NCI-H1105 treated with DMSO at 0.1 percent for 48 hours (cell line): ENCODE measurements around the gene MRFAP1L1.
"Not testable (repeated sequence)": the region's sequence is repeated elsewhere in the genome, so short reads cannot be mapped to it uniquely, and the experiment has no call there.

Experiments
- DNase-seq: peaks from one replicate; lab custom pipeline; 2025; lab: John Stamatoyannopoulos, UW

MRFAP1L1 gene

GRCh38 chr4:6688879-6689505 is 20.7 kb downstream of the MRFAP1L1 start:
- no peak for DNase-seq

GRCh38 chr4:6687947-6688878 is 21.5 kb downstream of the MRFAP1L1 start:
- no peak for DNase-seq

DNA sequence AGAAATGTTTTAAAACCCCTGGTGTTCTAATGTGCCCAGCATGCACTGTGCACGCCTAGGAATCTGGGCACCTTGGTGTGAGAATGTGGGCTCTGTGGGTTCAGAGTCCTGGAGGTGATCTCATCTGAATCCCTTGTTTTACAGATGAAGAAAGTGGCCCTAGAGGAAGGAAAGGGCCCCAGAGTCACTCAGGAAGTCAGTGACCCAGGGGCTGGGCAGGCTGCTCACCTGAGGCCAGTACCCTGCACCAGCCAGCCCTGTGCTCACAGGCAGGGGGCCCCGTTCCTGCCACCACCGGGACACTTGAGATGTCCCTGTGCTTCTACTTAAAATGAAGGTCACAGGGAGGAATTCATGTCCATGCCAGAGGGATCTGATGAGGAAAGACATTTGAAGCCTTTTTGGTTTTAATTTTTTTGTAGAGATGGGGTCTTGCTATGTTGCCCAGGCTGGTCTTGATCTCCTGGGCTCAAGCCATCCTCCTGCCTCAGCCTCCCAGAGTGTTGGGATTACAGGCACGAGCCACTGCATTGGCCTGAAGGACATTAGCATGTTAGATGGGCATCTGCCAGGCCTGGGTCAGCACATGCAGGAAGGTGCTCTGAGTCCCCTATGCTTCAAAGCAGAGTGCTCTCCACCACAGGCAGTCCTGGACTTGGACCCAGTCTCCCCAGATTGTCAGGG is 23.4 kb downstream of the MRFAP1L1 start:
- no peak for DNase-seq

DNA sequence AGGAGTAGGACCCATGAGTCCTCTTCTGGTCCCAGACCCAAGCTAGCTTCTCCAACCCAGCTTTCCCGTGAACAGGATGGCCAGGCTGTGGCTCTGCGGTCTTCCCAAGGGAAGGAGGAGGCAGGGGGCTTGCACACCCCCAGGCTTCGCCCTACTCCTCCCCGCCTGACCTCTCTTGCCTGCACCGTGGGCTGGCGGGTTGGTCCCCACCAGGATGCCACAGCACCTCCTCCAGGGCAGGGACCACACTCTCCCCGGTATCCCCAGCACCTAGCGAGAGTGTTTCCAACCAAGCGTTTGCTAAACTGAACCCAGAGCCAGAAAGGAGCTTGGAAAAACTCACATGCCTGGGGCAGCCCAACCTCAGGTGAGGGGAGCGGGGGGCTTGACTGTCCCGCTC is 25.0 kb downstream of the MRFAP1L1 start:
- DNase-seq = no peak

- no peak for DNase-seq
These were observed 26.6 kb downstream of the MRFAP1L1 start for GRCh38 chr4:6682862-6683590.

GRCh38 chr4:6681191-6681590 is 28.5 kb downstream of the MRFAP1L1 start:
- no peak for DNase-seq

DNA sequence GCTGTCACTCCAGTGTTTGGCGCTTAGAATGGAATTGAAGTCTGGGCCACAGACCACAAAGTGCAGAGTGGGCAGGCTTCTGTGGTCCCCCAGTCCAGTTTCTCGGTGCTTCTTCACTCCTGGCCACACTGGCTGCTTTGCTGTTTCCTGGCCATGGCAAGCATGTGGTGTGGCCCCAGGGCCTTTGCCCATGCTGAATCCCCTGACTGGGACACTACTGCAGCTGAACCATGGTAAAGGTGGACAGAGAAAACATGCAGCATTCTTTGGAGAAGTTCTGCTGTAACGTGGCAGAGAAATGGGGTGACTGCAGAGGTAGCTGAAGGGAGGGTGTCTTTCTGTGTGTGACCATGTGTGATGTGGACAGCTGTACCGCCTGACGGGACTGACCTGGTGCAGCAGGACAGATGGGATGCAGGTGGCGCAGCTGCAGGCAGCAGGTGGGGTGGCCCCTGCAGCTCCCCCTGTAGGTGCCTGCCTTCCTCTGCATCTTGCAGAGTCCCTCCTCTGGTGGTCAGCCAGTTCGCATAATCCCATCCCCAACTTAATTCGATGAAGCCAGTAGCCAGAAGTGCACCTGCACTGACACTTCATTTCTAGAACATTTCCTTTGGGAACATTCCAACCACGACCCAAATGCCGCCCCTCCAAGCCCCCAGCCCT is 29.2 kb downstream of the MRFAP1L1 start:
- DNase-seq = no peak

- no peak for DNase-seq
These were observed 32.7 kb downstream of the MRFAP1L1 start for GRCh38 chr4:6676722-6677558.

GRCh38 chr4:6674500-6675149 is 35.0 kb downstream of the MRFAP1L1 start:
- DNase-seq = peak; percentile 48

DNA sequence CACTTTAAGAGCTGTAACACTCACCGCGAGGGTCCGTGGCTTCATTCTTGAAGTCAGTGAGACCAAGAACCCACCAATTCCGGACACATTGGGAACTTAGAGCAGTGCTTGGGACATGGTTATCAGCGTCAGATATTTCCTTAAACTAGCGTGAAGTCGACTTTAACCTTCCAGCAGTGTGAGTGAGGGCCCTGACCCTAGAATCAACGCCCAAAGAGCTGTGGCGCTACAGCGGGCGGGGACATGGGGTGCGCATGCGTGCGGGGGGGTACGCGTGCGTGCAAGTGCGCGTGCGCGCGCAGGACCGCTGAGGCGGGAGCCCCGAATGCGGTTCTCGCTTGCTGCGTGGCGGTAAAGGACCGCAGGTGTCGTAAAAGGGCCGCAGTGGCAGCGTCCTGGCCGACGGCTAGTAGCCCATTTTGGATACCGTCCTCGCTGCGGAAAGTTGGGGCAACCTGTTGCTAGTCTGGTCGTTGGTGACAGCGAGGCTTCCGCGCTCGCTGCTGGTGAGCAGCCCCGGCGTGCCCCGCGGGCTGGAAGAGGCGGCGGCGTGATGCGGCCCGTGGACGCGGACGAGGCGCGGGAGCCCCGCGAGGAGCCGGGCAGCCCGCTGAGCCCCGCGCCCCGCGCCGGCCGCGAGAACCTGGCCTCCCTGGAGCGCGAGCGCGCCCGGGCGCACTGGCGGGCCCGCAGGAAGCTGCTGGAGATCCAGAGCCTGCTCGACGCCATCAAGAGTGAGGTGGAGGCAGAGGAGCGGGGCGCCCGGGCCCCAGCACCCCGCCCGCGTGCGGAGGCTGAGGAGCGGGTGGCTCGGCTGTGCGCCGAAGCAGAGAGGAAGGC is 35.8 kb downstream of the MRFAP1L1 start:
- DNase-seq = peak; percentile 81

- peak; percentile 21 for DNase-seq
These were observed 36.4 kb downstream of the MRFAP1L1 start for GRCh38 chr4:6673191-6673659.

GRCh38 chr4:6672541-6673190 is 37.0 kb downstream of the MRFAP1L1 start:
- DNase-seq = not testable (repeated sequence)

DNA sequence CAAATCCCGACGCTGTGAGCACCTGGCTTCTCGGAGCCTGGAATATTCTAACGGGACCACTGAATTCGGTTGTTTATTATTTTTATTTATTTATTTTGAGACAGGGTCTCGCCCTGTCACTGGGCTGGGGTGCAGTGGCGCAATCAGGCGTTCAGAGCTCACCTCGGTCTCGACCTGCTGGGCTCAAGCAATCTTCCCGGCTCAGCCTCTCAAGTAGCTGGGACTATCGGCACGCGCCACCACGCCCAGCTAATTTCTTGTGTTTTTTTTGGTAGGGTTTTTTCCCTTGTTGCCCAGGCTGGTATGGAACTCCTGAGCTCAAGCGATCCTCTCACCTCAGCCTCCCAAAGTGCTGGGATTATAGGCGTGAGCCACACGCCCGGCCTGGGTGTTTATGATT is 37.5 kb downstream of the MRFAP1L1 start:
- DNase-seq = no peak

GRCh38 chr4:6671648-6672047 is 38.0 kb downstream of the MRFAP1L1 start:
- DNase-seq = no peak

DNA sequence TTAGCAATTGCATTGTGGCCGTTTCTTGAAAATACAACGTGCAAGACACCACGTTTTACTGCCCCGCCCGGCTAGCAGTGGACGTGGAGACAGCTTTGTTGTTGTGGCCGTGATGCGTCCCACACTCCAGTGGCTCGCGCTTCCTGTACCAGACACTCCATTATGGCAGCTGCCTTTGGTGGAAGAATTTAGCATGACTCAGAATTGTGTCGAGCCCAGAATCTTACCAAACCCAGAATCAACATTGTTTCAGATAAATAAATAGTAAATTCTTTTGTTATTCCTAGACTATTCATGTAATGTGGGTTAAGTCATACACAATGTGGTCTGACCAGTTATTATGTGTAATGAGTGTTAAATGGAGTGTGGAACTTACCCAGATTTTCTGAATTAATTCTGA is 41.3 kb downstream of the MRFAP1L1 start:
- DNase-seq = no peak

DNA sequence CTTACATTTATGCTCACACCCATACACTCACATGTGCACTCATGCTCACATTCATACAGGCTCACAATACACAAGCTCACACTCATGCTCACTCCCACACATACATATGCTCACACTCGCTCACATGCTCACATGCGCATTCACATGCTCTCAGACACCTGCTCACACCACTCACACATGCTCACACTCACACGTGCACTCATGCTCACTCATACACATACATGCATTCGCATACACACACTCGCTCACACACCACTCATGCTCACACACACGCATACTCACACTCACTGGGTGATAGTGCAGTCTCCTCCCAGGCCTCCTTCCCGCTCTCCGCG is 44.4 kb downstream of the MRFAP1L1 start:
- DNase-seq = no peak

DNA sequence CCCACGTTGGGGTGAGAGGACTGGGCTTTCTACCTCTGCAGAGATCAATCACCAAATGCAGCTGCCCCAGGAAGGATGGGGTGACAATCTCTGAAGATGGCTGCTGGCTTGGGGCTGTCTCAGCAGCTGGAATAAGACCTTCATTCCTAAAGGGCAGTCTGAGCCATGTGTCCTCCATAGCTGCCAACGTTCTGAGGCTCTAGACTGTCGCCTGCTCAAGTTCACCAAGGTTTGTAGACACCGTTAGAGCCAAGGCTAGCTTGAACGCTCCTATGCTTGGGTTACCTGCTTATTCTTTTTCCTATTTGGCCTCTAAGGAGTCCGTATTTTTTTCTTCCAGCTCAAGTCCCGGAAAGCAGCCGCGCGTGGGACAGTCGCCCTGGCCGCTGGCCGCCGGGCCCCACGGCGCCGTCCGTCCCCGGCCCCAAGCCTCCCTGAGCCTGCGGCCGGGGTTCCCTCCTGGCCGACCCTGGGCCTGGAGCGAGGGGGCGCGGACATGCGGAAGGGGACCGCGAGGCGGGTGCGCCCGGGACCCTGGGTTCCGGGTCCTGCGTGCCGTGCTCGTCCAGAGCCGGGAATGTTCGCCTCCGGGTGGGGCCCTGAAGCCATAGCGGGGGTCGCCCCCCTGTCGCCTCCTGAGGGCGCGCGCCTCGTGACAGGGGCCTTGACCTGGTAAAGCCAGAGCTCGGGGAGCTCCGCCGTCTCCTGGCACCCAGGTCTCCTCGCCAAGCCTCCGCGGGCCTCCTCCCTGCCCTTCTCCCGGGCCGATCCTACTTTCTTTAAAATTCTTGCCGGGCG is 45.9 kb downstream of the MRFAP1L1 start:
- DNase-seq = no peak

DNA sequence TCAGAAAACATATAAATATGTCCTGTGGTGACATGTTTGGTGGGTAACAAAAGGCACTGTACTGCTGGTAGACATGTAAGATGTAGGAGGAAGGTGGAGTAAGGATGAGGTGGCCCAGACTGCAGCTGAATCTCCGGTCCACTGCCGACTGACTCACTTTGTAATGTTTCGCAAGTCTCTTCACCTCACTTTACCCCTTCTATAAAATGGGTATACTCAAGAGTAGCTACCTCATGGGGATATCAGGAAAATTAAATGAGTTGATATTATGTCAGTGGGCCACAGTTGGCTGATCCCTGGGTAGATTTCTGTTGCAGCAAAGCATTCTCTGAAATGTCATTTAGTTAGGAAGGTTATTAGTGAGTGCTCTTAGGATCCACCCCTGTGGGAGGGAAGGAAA is 47.1 kb downstream of the MRFAP1L1 start:
- no peak for DNase-seq
